Caco-2 (cell line): ENCODE measurements around the gene OOSP1. TPM values are rescaled to one million over a fixed set of nuclear protein-coding genes. Genes with fewer than 3 reads are reported as not detected.

ENCODE experiments used
- BruUV-seq: library from RNA; stranded (reverse); fragments of 400-500 nt; replicated peaks from 2 replicates; lab custom pipeline; 2021; lab: Mats Ljungman, UMichigan
- CTCF ChIA-PET: fragments of 300-600 bp; sonication (Branson Sonifier 250); formaldehyde crosslinking; loops from one replicate; lab custom pipeline; 2022; ENCODE audit warnings: antibody characterized with exemption; lab: Charles Lee
- POLR2A ChIA-PET: fragments of 300-600 bp; sonication (Branson Sonifier 250); formaldehyde crosslinking; loops from one replicate; lab custom pipeline; 2022; ENCODE audit warnings: antibody characterized with exemption; lab: Charles Lee
- DNase-seq, 2 experiments: peaks; one replicate each; pipeline versions ENCODE4 v3.0.0 to v3.0.0-alpha.2; 2020 to 2022
- H3K27me3 ChIP-seq: replicated peaks from 2 replicates; pipeline ENCODE4 v1.6.0; 2011; ENCODE audit warnings: low read length; ENCODE audit not compliant: control insufficient read depth, insufficient read depth
- H3K36me3 ChIP-seq: 2 replicates; pipeline ENCODE4 v1.5.1; 2011; ENCODE audit warnings: low read length; ENCODE audit not compliant: control insufficient read depth, insufficient read depth
- H3K4me1 ChIP-seq: fragments of 250-450 bp; sonication (Bioruptor Pico); 2 replicates; pipeline ENCODE4 v1.5.1; 2020; ENCODE audit warnings: mild to moderate bottlenecking
- H3K4me3 ChIP-seq: 2 replicates; pipeline ENCODE4 v1.5.1; 2011; ENCODE audit warnings: low read depth, mild to moderate bottlenecking, control low read depth, low read length
- H3K9me3 ChIP-seq: fragments of 250-450 bp; sonication (Bioruptor Pico); 2 replicates; pipeline ENCODE4 v1.5.1; 2020; ENCODE audit warnings: mild to moderate bottlenecking, moderate library complexity
- H3K27ac Mint-ChIP-seq: one replicate; pipeline ENCODE4 v1.8.0; 2022; ENCODE audit warnings: mixed read lengths; ENCODE audit not compliant: unreplicated experiment
- H3K27me3 Mint-ChIP-seq: one replicate; pipeline ENCODE4 v1.8.0; 2022; ENCODE audit warnings: mixed read lengths; ENCODE audit not compliant: insufficient read depth, unreplicated experiment
- H3K36me3 Mint-ChIP-seq: one replicate; pipeline ENCODE4 v1.8.0; 2022; ENCODE audit warnings: mild to moderate bottlenecking, mixed read lengths; ENCODE audit not compliant: insufficient read depth, unreplicated experiment
- H3K4me1 Mint-ChIP-seq: one replicate; pipeline ENCODE4 v1.8.0; 2022; ENCODE audit warnings: low read depth, mixed read lengths; ENCODE audit not compliant: unreplicated experiment
- H3K4me3 Mint-ChIP-seq: one replicate; pipeline ENCODE4 v1.8.0; 2022; ENCODE audit warnings: mild to moderate bottlenecking, moderate library complexity, mixed read lengths; ENCODE audit not compliant: unreplicated experiment
- H3K9me3 Mint-ChIP-seq: one replicate; pipeline ENCODE4 v1.8.0; 2022; ENCODE audit warnings: mixed read lengths; ENCODE audit not compliant: unreplicated experiment
- intact Hi-C: fragments of 100-400 bp; cut with micrococcal nuclease; formaldehyde crosslinking; loops from one replicate; pipeline ENCODE4 v1.10.0; 2022; ENCODE audit not compliant: unreplicated experiment
- total RNA-seq: library from RNA; stranded (reverse); gene quantifications from 2 replicates; pipeline ENCODE4 v1.2.3, GENCODE V29; 2022
- TF ChIP-seq, protein P1 (sequence below), 2 experiments: fragments of 200-600 bp in 1 of 2; IDR thresholded peaks; 1 replicate in 1 of 2; 2 replicates in 1 of 2; pipeline versions ENCODE4 v1.5.1 to v1.8.0; 2011 to 2022; ENCODE audit warnings: antibody characterized with exemption in 1 of 2, control low read depth in 1 of 2, inconsistent platforms in 1 of 2, low read depth in 1 of 2, low read length in 1 of 2, mild to moderate bottlenecking in 1 of 2, moderate library complexity in 1 of 2; ENCODE audit not compliant: insufficient read depth in 1 of 2, severe bottlenecking in 1 of 2, unreplicated experiment in 1 of 2

Gene OOSP1
- total RNA-seq, 1 experiment from 2014 or later: not detected

DNA sequence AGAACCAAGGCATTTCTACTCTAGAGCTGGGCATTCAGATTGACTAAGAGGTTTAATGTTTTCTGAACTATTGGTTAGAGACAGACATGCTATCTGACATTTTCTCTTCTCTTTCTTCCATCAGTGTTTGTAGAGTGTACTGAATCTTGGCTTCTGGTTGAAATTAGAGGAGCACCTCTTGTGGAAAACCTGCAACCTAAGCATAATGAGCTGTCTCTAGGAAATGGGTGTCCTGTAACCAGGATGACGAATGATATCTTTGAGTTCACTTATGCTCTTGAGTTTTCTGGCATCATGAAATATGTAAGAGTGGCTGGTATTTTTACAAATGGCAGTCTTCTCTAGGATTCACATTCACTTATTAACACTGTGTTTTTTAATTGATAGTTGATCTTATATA, 45.0 kb downstream of the OOSP1 start:
- Histone ChIP-seq H3K27me3 (no peaks in the 10 kb centered on the region), H3K4me1 (no peaks in the 10 kb centered on the region), H3K4me3 (no peak overlapping the region), H3K9me3 (no peaks in the 10 kb centered on the region), H3K36me3 (no peaks in the 10 kb centered on the region)
- Mint-ChIP-seq H3K36me3 (no peaks in the 10 kb centered on the region), H3K27me3 (peaks cover 2% of the 10 kb centered on the region), H3K27ac (no peak overlapping the region), H3K9me3 (peaks cover 10% of the 10 kb centered on the region), H3K4me3 (no peak overlapping the region), H3K4me1 (peaks cover 7% of the 10 kb centered on the region)
- no TSS peak for BruUV-seq
- intact Hi-C loops: loop anchor here (10.0 kb wide), 1 partner anchor 62 kb away; the partner anchor contains the start of gene OOSP2
- ChIA-PET CTCF (no interaction called here), POLR2A (no interaction called here)
- no peak for DNase-seq
- TF ChIP-seq, protein P1, sequence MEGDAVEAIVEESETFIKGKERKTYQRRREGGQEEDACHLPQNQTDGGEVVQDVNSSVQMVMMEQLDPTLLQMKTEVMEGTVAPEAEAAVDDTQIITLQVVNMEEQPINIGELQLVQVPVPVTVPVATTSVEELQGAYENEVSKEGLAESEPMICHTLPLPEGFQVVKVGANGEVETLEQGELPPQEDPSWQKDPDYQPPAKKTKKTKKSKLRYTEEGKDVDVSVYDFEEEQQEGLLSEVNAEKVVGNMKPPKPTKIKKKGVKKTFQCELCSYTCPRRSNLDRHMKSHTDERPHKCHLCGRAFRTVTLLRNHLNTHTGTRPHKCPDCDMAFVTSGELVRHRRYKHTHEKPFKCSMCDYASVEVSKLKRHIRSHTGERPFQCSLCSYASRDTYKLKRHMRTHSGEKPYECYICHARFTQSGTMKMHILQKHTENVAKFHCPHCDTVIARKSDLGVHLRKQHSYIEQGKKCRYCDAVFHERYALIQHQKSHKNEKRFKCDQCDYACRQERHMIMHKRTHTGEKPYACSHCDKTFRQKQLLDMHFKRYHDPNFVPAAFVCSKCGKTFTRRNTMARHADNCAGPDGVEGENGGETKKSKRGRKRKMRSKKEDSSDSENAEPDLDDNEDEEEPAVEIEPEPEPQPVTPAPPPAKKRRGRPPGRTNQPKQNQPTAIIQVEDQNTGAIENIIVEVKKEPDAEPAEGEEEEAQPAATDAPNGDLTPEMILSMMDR (IDR thresholded peaks at IDR 0.05; ENCODE audit: insufficient read depth in 1 of 2, low read depth in 1 of 2, low read length in 1 of 2, severe bottlenecking in 1 of 2, unreplicated experiment in 1 of 2): no peak

DNA sequence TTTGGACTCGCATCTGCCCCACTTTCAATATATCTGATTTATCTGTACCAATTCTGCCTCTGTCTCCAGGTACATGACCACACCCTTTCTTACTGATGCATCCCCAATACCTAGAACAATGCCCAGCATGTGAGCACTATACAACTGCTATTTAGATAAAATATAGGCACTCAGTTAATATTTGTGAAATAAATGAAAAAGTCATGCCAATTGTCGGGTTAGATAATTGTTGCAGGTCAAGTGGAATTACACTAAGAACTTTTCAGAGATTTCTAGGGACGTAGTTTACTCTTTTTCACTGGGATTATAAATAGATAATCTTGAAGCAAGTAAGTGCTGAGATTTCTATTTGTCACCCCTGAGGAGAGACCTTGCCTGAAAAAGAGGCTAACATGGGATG, 46.1 kb downstream of the OOSP1 start:
- TF ChIP-seq, protein P1 (IDR thresholded peaks at IDR 0.05; ENCODE audit: insufficient read depth in 1 of 2, low read depth in 1 of 2, low read length in 1 of 2, severe bottlenecking in 1 of 2, unreplicated experiment in 1 of 2): no peak
- intact Hi-C loops: loop anchor here (10.0 kb wide), 1 partner anchor 60 kb away; the partner anchor contains the start of gene OOSP2
- Mint-ChIP-seq H3K4me1 (peaks cover 7% of the 10 kb centered on the region), H3K27ac (no peak overlapping the region), H3K36me3 (no peaks in the 10 kb centered on the region), H3K4me3 (no peak overlapping the region), H3K9me3 (peaks cover 18% of the 10 kb centered on the region), H3K27me3 (peaks cover 2% of the 10 kb centered on the region)
- no peak for DNase-seq
- no peaks in the 10 kb centered on the region for H3K4me1 ChIP-seq
- H3K36me3 ChIP-seq: no peaks in the 10 kb centered on the region
- ChIA-PET CTCF (no interaction called here), POLR2A (no interaction called here)
- H3K27me3 ChIP-seq: no peaks in the 10 kb centered on the region
- no peaks in the 10 kb centered on the region for H3K9me3 ChIP-seq
- no TSS peak for BruUV-seq
- H3K4me3 ChIP-seq: no peak overlapping the region

DNA sequence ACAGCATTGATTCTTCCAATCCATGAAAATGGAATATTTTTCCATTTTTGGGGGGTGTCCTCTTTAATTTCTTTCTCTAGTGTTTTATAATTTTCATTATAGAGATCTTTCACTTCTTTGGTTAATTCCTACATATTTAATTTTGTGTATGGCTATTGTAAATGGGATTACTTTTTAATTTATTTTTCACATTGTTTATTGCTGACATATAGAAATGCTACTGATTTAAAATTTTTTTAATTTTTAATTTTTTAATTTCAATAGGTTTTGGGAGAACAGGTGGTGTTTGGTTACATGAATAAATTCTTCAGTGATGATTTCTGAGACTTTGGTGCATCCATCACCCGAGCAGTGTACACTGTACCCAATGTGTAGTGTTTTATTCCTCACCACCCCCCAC, 52.2 kb downstream of the OOSP1 start:
- ChIA-PET CTCF (no interaction called here), POLR2A (no interaction called here)
- H3K4me3 ChIP-seq: no peak overlapping the region
- H3K4me3 Mint-ChIP-seq: no peak overlapping the region
- peaks cover 2% of the 10 kb centered on the region for H3K27me3 Mint-ChIP-seq
- H3K27me3 ChIP-seq: no peaks in the 10 kb centered on the region
- peaks cover 19% of the 10 kb centered on the region for H3K9me3 Mint-ChIP-seq
- intact Hi-C loops: no loop called here
- no peak overlapping the region for H3K27ac Mint-ChIP-seq
- TF ChIP-seq, protein P1 (IDR thresholded peaks at IDR 0.05; ENCODE audit: insufficient read depth in 1 of 2, low read depth in 1 of 2, low read length in 1 of 2, severe bottlenecking in 1 of 2, unreplicated experiment in 1 of 2): no peak
- H3K36me3 ChIP-seq: no peaks in the 10 kb centered on the region
- H3K36me3 Mint-ChIP-seq: no peaks in the 10 kb centered on the region
- no peaks in the 10 kb centered on the region for H3K4me1 Mint-ChIP-seq
- H3K9me3 ChIP-seq: no peaks in the 10 kb centered on the region
- no peaks in the 10 kb centered on the region for H3K4me1 ChIP-seq
- DNase-seq: no peak
- no TSS peak for BruUV-seq
